ENCODE measurements around the gene MRTFA.
"Not testable (repeated sequence)": the region's sequence is repeated elsewhere in the genome, so short reads cannot be mapped to it uniquely, and the experiment has no call there.

MRTFA gene

DNA sequence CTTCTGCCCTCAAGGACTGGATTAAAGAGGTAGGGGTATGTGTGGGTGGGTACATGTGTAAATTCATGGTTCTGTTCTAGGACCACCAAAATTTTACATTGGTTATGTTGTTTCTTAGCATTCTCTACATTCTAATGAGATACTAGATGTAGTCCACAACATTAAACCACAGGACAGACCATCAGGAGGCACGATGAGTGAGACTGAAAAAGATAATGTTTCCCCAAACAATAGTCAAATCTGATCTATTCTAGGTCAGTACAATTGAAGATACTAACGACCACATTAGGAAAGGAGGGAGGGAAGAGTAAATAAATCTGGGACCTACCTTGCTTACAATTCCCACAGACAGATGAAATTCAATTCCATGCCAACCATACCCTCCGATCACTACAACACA is 42.2 kb downstream of the MRTFA start:
- no peak for DNase-seq

GRCh38 chr22:40593460-40594273 is 42.9 kb downstream of the MRTFA start:
- no peak for DNase-seq

DNA sequence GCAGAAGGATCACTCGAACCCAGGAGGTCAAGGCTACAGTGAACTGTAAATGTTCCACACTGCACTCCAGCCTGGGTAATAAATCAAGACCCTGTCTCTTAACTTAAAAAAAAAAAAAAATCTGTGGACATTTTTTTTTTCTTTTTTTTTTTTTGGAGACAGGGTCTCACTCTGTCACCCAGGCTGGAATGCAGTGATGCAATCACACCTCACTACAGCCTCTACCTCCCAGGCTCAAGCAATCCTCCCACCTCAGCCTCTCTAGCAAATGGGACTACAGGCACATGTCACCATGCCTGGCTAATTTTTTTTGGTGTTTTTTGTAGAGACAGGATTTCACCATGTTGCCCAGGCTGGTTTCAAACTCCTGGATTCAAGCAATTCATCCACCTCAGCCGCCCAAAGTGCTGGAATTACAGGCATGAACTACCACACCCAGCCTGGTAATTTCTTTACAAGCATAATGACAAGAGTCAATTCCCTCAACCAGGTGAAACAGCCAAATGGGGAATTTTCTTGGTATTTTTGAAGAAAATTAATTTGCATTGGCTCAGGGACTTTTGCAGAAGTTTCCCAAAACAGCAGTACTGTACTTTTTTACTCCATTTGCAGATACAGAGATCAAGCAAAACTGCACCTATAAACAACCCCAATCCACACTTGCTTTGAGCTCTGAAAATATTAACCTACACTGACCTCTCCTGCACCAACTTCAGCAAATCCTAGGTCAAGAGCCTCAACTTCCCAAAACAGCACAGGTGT is 44.0 kb downstream of the MRTFA start:
- no peak for DNase-seq

- DNase-seq = no peak
These were observed 47.8 kb downstream of the MRTFA start for GRCh38 chr22:40588726-40589125.

- no peak for DNase-seq
These were observed 49.7 kb downstream of the MRTFA start for GRCh38 chr22:40586781-40587180.

GRCh38 chr22:40585310-40585751 is 51.2 kb downstream of the MRTFA start:
- no peak for DNase-seq

DNA sequence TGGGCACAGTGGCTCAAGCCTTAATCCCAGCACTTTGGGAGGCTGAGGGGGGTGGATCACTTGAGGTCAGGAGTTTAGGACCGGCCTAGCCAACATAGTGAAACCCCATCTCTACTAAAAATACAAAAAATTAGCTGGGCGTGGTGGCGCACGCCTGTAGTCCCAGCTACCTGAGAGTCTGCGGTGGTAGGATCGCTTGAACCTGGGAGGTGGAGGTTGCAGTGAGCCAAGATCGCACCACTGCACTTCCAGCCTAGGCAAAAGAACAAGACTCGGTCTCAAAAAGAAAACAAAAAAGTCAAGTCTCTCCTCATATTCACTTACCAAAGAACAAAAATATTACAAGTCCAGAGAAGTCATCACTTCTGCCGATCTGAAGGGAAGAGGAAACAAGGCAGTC is 51.8 kb downstream of the MRTFA start:
- not testable (repeated sequence) for DNase-seq

GRCh38 chr22:40583053-40583741 is 53.3 kb downstream of the MRTFA start:
- DNase-seq = peak; percentile 46

DNA sequence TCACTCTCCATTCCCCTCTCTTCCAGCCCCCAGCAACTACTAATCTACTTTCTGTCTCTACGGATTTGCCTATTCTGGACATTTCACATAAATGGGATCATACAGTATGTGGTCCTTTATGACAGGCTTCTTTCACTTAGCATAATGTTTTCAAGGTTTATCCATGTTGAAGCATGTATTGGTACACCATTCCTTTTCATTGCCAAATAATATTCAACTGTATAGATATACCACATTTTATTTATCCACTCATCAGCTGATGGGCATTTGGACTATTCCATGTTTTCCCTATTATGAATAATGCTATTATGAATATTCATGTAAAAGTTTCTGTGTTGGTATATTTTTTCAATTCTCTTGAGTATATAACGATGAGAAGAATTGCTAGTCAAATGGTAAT is 54.5 kb downstream of the MRTFA start:
- DNase-seq = no peak

DNA sequence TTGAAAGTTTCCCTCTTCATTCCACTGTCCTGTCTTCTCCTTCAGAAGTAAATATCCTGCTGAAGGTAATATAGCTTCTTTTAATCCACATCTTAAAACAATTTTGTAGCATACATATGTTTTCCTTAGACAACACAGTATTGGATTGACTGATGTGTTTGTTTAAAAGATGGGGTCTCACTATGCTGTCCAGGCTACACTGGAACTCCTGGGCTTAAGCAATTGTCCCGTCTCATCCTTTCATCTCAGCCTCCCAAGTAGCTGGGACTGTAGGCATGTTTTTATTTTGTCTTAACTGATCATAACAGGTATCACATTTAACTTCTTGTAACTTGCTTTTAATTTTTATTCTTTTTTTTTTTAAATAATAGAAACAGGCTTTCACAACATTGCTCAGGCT is 55.9 kb downstream of the MRTFA start:
- no peak for DNase-seq

DNA sequence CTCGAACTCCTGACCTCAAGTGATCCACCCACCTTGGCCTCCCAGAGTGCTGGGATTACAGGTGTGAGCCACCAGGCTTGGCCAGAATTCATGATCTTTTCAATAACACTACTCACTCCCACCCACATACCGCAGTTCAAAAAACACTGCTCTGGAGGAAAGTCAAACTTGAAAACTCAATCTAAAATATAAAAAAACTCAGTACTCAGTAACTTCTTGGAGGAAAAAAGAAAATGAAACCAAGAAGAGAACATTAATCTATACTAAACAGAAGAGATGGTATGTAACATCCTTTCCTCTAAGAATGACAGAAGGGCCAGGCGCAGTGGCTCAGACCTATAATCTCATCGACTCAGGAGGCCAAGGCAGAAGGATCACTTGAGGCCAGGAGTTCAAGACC is 58.3 kb downstream of the MRTFA start:
- DNase-seq = peak; percentile 11

GRCh38 chr22:40572976-40573375 is 63.5 kb downstream of the MRTFA start:
- no peak for DNase-seq

DNA sequence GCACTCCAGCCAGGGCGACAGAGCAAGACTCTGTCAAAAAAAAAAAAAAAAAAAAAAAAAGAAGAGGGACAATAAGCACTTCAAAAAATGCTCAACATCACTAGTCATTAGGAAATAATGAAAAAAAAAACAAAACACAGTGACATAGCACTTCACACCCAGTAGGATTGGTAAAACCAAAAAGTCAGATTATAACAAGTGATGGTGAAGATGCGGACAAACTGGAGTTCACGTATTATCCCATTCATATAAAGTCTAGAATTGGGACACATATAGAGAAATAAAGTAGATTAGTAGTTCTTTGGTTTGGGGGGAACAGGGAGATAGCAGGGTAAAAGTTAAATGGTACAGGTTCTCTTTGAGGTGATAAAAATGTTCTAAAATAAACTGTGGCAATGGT is 64.6 kb downstream of the MRTFA start:
- no peak for DNase-seq

DNA sequence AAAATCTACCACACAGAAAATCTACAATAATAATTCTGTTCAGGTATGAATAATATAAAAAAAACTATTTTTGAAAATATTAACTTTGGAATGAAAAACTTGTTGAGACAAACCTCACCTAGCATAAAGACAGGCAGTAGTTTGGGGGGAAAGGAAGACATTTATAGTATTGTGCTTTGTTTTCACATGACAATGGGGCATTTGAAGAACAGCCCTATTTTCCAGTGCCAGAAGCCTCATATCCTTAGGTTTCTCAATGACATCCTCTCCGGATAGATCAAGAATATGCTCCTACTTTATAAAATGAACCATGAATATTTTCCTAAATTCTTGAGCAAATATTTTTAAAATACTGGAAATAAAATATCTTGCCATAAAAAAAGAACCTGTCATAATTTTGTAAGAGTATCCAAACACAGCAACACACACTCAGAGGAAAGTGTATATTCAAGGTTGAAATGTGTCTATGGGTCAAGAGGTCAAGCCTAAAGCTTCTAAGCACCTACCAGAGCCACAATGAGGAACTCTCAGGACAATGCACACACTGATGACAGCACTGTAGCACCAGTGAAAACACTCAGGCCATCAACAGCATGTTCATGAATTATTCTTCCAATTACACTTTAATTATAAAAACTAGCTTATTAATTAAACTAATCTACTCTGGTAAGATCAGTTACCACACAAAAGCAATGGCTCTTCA is 68.7 kb downstream of the MRTFA start:
- no peak for DNase-seq

- DNase-seq = no peak
These were observed 69.4 kb downstream of the MRTFA start for GRCh38 chr22:40567106-40567505.

GRCh38 chr22:40560994-40561515 is 75.5 kb downstream of the MRTFA start:
- no peak for DNase-seq

GRCh38 chr22:40560551-40560950 is 76.0 kb downstream of the MRTFA start:
- no peak for DNase-seq

DNA sequence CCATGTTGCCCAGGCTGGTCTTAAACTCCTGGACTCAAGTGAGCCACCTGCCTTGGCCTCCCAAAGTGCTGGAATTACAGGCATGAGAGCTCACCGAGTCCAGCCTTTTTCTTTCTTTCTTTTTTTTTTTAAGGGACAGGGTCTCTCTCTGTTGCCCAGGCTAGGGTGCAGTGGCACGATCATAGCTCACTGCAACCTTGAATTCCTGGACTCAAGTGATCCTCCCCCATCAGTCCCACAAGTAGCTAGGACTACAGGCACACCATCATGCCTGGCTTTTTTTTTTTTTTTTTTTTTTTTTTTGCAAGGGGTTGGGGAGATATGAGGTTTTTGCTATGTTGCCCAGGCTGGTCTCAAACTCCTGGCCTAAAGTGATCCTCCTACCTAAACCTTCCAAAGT is 78.5 kb downstream of the MRTFA start:
- no peak for DNase-seq

DNA sequence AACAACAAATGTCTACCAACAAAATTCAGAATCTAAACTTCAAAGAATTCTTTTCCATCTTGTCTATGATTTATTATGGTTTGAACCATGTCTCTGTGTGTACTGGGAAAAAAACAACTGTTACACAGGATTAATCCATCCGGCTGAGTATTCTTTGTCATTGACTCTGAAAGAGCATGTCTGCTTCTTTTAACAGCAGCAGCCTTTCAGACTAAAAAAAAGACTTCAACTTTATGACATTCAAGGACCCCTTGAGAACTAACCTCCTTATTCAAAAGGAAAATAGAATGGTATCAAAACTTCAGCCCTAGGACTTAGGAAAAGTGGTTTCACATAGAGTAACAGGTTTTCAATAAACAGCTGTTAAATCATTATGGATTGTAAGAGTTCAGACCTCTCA is 79.9 kb downstream of the MRTFA start:
- no peak for DNase-seq

GRCh38 chr22:40554023-40554422 is 82.5 kb downstream of the MRTFA start:
- DNase-seq = not testable (repeated sequence)

GRCh38 chr22:40553014-40553554 is 83.4 kb downstream of the MRTFA start:
- no peak for DNase-seq

DNA sequence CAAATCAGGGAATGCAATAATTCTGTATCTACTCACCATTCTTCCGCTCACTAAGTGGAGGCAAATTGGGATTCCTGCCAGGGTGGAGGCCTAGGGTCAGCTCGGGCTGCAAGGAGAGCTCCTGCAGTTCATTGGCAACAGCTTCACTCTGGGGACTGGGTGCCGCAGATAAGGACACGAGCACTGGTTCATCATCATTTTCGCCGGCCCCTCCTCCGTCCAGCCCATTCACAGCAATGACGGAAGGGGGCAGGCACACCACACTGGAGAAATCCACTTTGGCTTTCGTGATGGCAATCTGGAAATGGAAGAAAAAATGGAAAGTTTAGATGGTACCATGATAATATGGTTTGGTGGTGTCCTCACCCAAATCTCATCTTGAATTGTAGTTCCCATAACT is 84.4 kb downstream of the MRTFA start:
- no peak for DNase-seq

Data from activated CD4-positive, alpha-beta T cell treated with anti-CD3 and anti-CD28 coated beads, Interleukin-2, amount 50 U/mL, for 16 hours (primary cell).